Suprapubic skin (tissue), 4 donors: ENCODE results near the gene SMARCC2. TPM values are rescaled to one million over a fixed set of nuclear protein-coding genes. Genes with fewer than 3 reads are reported as not detected.

ENCODE experiments used
- DNase-seq, 2 donors: peaks; one replicate each; pipeline ENCODE4 v3.0.0-alpha.2; 2019; ENCODE audit warnings: low spot score in 2 of 2
- H3K27ac ChIP-seq: fragments of 200-600 bp; sonication (generic); one replicate; pipeline ENCODE4 v1.5.1; 2019
- H3K27me3 ChIP-seq: fragments of 200-600 bp; sonication (generic); one replicate; pipeline ENCODE4 v1.5.1; 2019
- H3K36me3 ChIP-seq: fragments of 200-600 bp; sonication (generic); one replicate; pipeline ENCODE4 v1.5.1; 2019
- H3K4me1 ChIP-seq: fragments of 200-600 bp; sonication (generic); one replicate; pipeline ENCODE4 v1.5.1; 2019
- H3K4me3 ChIP-seq: fragments of 200-600 bp; sonication (generic); one replicate; pipeline ENCODE4 v1.5.1; 2019; ENCODE audit warnings: mild to moderate bottlenecking
- H3K9me3 ChIP-seq: fragments of 200-600 bp; sonication (generic); one replicate; pipeline ENCODE4 v1.5.1; 2019
- EP300 ChIP-seq: sonication (generic); formaldehyde crosslinking; IDR thresholded peaks from one replicate; pipeline ENCODE4 v1.6.1; 2017; ENCODE audit warnings: antibody characterized with exemption
- POLR2A ChIP-seq, 2 donors: fragments of 450-650 bp; IDR thresholded peaks; one replicate each; pipeline ENCODE4 v1.6.1; 2017; ENCODE audit warnings: antibody characterized with exemption in 2 of 2, mild to moderate bottlenecking in 2 of 2, moderate library complexity in 2 of 2
- POLR2AphosphoS5 ChIP-seq, 3 donors: sonication (generic); formaldehyde crosslinking; IDR thresholded peaks; one replicate each; pipeline ENCODE4 v1.6.1; 2017; ENCODE audit warnings: antibody characterized with exemption in 3 of 3
- WGBS: methylation state at CpG from one replicate; pipeline ENCODE4 v1.1.5; 2018; 5-methylcytosine and 5-hydroxymethylcytosine counted together
- total RNA-seq, 4 donors: library from RNA; depleted of rRNA; stranded (reverse); fragments of >200 nt; gene quantifications; one replicate each; pipeline ENCODE4 v1.1.0, GENCODE V29; 2016
- TF ChIP-seq, protein P1 (sequence below), 2 donors: fragments of 200-600 bp in 1 of 2; fragments of 450-650 bp in 1 of 2; sonication (generic) in 1 of 2; IDR thresholded peaks; one replicate each; pipeline ENCODE4 v1.5.1; 2016 to 2019; ENCODE audit warnings: antibody characterized with exemption in 2 of 2, mild to moderate bottlenecking in 1 of 2, moderate library complexity in 1 of 2

Gene SMARCC2
- total RNA-seq = 100 to 1,000 TPM in 2 of 4 donors, 10 to 100 TPM in 2; 53.6 to 137 (median 85.9) TPM

DNA sequence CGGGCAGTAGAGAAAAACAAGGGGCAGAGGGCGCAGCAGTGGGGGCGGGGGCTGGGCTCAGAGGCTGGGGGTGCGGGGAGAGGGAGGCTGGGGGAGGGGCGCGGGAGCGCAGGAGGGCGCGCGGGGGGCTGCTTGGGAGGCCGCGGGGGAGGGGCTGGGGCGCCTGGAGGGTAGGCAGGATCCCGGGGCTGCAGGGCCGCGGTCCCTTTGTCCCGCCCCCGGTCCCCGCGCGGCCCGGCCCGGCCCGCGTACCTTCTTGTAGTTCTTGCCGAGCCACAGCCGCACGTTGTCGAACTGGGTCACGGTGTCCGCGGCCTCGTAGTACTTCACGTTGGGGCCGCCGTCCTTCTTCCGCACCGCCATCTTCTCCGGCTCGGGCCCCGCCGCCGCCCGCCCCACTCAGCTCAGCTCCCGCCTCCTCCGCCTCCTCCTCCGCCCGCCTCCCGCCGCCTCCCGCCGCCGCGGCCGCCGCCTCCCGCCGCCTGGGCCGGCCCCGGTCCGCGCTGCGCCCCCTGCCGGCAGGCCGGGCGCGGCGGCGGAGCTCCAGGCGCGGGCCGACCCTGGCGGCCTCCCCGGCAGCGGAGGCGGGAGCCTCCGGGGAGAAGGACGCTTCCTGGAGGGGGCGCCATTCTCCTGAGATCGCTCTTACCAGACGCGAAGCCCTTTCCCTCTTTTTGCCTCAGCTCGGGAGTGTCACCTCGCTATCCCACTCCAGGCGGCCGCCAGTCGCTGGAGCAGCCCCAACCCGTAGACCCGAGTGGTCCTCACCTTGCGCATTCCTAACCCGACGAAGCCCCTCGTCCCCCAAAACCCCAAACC lies at the start of gene SMARCC2:
SMARCC2 (minus strand) TSS at position 385 of the 819 bp plus-strand sequence; CDS start at position 363, 22 bp downstream.
- TF ChIP-seq POLR2AphosphoS5 (IDR thresholded peaks at IDR 0.05) = peak in 1 of 3 donors; percentile 27
- peak in 1 of 2 donors; percentile 20 for TF ChIP-seq POLR2A (IDR thresholded peaks at IDR 0.05)
- TF ChIP-seq EP300 = no peak
- TF ChIP-seq, protein P1, sequence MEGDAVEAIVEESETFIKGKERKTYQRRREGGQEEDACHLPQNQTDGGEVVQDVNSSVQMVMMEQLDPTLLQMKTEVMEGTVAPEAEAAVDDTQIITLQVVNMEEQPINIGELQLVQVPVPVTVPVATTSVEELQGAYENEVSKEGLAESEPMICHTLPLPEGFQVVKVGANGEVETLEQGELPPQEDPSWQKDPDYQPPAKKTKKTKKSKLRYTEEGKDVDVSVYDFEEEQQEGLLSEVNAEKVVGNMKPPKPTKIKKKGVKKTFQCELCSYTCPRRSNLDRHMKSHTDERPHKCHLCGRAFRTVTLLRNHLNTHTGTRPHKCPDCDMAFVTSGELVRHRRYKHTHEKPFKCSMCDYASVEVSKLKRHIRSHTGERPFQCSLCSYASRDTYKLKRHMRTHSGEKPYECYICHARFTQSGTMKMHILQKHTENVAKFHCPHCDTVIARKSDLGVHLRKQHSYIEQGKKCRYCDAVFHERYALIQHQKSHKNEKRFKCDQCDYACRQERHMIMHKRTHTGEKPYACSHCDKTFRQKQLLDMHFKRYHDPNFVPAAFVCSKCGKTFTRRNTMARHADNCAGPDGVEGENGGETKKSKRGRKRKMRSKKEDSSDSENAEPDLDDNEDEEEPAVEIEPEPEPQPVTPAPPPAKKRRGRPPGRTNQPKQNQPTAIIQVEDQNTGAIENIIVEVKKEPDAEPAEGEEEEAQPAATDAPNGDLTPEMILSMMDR (IDR thresholded peaks at IDR 0.05) = peak; percentile 72 to 81
- DNase-seq = peak; percentile 92 to 93
- peaks cover 25% of the 10 kb centered on the region for H3K36me3 ChIP-seq
- peaks cover 29% of the 10 kb centered on the region for H3K4me1 ChIP-seq
- no peaks in the 10 kb centered on the region for H3K9me3 ChIP-seq
- H3K27ac ChIP-seq = peak within 1 kb of the TSS; percentile 91
- H3K27me3 ChIP-seq = no peaks in the 10 kb centered on the region
- peak within 1 kb of the TSS; percentile 88 for H3K4me3 ChIP-seq
- 3% methylated on average over 17 of the region's 93 CpGs for WGBS

- no peak for DNase-seq
Measured at GRCh38 chr12:56237552-56237951, 48.3 kb upstream of the SMARCC2 start.

DNA sequence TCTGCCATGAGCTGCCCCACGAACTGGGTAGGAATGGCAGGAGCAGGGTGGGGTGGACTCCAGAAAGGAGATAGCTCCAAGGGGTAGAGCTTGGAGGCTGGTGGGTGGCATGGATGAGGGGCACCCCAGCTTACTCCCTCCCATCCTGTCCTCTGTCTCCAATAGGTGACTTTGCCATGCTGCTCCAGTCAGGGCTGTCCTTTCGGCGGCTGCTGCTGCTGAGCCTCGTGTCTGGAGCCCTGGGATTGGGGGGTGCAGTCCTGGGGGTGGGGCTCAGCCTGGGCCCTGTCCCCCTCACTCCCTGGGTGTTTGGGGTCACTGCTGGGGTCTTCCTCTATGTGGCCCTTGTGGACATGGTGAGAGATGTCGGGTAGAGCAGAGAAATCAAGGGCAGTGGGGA lies 47.7 kb upstream of the SMARCC2 start:
- H3K9me3 ChIP-seq = no peaks in the 10 kb centered on the region
- TF ChIP-seq, protein P1 (IDR thresholded peaks at IDR 0.05) = no peak
- no peak for TF ChIP-seq POLR2A (IDR thresholded peaks at IDR 0.05)
- TF ChIP-seq EP300 = no peak
- no peak for TF ChIP-seq POLR2AphosphoS5 (IDR thresholded peaks at IDR 0.05)
- no peaks in the 10 kb centered on the region for H3K4me1 ChIP-seq
- DNase-seq = no peak
- WGBS = 83% methylated on average over 2 of the region's 5 CpGs
- H3K36me3 ChIP-seq = peaks cover 53% of the 10 kb centered on the region
- no peak overlapping the region for H3K27ac ChIP-seq
- H3K27me3 ChIP-seq = no peaks in the 10 kb centered on the region
- no peak overlapping the region for H3K4me3 ChIP-seq

More at GRCh38 chr12:56237552-56237951, 48.3 kb upstream of the SMARCC2 start:
- Histone ChIP-seq H3K36me3 (peaks cover 58% of the 10 kb centered on the region), H3K27me3 (no peaks in the 10 kb centered on the region), H3K27ac (no peak overlapping the region), H3K4me3 (no peak overlapping the region), H3K4me1 (no peaks in the 10 kb centered on the region), H3K9me3 (no peaks in the 10 kb centered on the region)
- TF ChIP-seq POLR2AphosphoS5 (IDR thresholded peaks at IDR 0.05) (no peak), POLR2A (IDR thresholded peaks at IDR 0.05) (no peak), EP300 (no peak)
- TF ChIP-seq, protein P1 (IDR thresholded peaks at IDR 0.05) = no peak
- WGBS = 81% methylated on average over 10 of the region's 11 CpGs

GRCh38 chr12:56236091-56236490 lies 46.8 kb upstream of the SMARCC2 start:
- 95% methylated on average over 5 of the region's 6 CpGs for WGBS
- Histone ChIP-seq H3K36me3 (peaks cover 44% of the 10 kb centered on the region), H3K4me1 (no peaks in the 10 kb centered on the region), H3K27ac (no peak overlapping the region), H3K27me3 (no peaks in the 10 kb centered on the region), H3K4me3 (no peak overlapping the region), H3K9me3 (no peaks in the 10 kb centered on the region)
- no peak for TF ChIP-seq POLR2A (IDR thresholded peaks at IDR 0.05)
- TF ChIP-seq, protein P1 (IDR thresholded peaks at IDR 0.05) = no peak
- no peak for TF ChIP-seq EP300
- no peak for TF ChIP-seq POLR2AphosphoS5 (IDR thresholded peaks at IDR 0.05)
- DNase-seq = no peak

DNA sequence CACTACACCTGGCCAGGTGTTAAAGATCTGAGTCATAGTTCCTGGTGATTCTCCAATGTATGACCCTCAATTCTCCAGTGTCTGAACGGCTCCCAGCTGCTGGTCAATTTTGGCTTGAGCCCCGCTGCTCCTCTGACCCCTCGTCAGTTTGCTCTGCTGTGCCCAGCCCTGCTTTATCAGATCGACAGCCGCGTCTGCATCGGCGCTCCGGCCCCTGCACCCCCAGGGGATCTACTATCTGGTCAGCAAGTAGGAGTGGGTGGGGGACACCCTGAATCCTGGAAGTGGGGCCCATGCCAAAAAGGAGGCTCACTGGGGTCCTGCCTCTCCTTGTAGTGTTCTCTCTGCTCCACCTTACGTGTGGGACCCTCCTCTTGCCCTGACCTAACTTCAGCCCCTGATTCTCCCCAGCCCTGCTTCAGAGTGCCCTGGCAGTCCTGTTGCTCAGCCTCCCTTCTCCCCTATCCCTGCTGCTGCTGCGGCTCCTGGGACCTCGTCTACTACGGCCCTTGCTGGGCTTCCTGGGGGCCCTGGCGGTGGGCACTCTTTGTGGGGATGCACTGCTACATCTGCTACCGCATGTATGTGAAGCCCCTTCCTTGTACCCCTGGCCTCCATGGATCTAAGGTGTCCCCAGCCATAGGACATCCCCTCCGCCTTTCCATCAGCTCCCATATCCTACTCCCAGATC lies 45.6 kb upstream of the SMARCC2 start:
- Histone ChIP-seq H3K9me3 (no peaks in the 10 kb centered on the region), H3K27ac (no peak overlapping the region), H3K27me3 (no peaks in the 10 kb centered on the region), H3K4me3 (no peak overlapping the region), H3K36me3 (peaks cover 32% of the 10 kb centered on the region), H3K4me1 (no peaks in the 10 kb centered on the region)
- WGBS = 78% methylated on average over 16 of the region's 16 CpGs
- TF ChIP-seq, protein P1 (IDR thresholded peaks at IDR 0.05) = no peak
- TF ChIP-seq EP300 (no peak), POLR2AphosphoS5 (IDR thresholded peaks at IDR 0.05) (no peak), POLR2A (IDR thresholded peaks at IDR 0.05) (no peak)
- no peak for DNase-seq
